Tibial nerve (tissue), 4 donors: Measurements from ENCODE around the gene NUBP2. TPM values are rescaled to one million over a fixed set of nuclear protein-coding genes. Genes with fewer than 3 reads are reported as not detected.

Experiments used
- DNase-seq, 2 donors: peaks; one replicate each; pipeline ENCODE4 v3.0.0-alpha.2; 2019; ENCODE audit warnings: low spot score in 2 of 2
- H3K27ac ChIP-seq, 4 donors: fragments of 200-600 bp; sonication (generic) in 3 of 4; one replicate each; pipeline ENCODE4 v1.5.1; 2017 to 2019; ENCODE audit warnings: mild to moderate bottlenecking in 1 of 4
- H3K27me3 ChIP-seq, 2 donors: fragments of 200-600 bp; sonication (generic) in 1 of 2; one replicate each; pipeline versions ENCODE4 v1.5.1 to v1.6.0; 2017 to 2019
- H3K36me3 ChIP-seq, 3 donors: fragments of 200-600 bp; sonication (generic); one replicate each; pipeline ENCODE4 v1.5.1; 2018 to 2019
- H3K4me1 ChIP-seq, 4 donors: fragments of 200-600 bp; sonication (generic) in 3 of 4; one replicate each; pipeline ENCODE4 v1.5.1; 2017 to 2019
- H3K4me3 ChIP-seq, 4 donors: fragments of 200-600 bp; sonication (generic) in 3 of 4; one replicate each; pipeline ENCODE4 v1.5.1; 2017 to 2019; ENCODE audit warnings: mild to moderate bottlenecking in 1 of 4, moderate library complexity in 1 of 4
- H3K9me3 ChIP-seq, 4 donors: fragments of 200-600 bp; sonication (generic) in 3 of 4; one replicate each; pipeline ENCODE4 v1.5.1; 2017 to 2019
- EP300 ChIP-seq, 2 donors: sonication (generic); formaldehyde crosslinking; IDR thresholded peaks; one replicate each; pipeline ENCODE4 v1.6.1; 2017; ENCODE audit warnings: antibody characterized with exemption in 2 of 2, mild to moderate bottlenecking in 1 of 2
- POLR2A ChIP-seq, 2 donors: fragments of 450-650 bp; IDR thresholded peaks; one replicate each; pipeline ENCODE4 v1.6.1; 2017; ENCODE audit warnings: antibody characterized with exemption in 2 of 2, mild to moderate bottlenecking in 2 of 2, moderate library complexity in 2 of 2
- WGBS, 2 donors: methylation state at CpG; one replicate each; pipeline ENCODE4 v1.1.5; 2018; 5-methylcytosine and 5-hydroxymethylcytosine counted together
- total RNA-seq, 4 donors: library from RNA; depleted of rRNA; stranded (reverse); fragments of >200 nt; gene quantifications; one replicate each; pipeline ENCODE4 v1.1.0, GENCODE V29; 2016
- TF ChIP-seq, protein P1 (sequence below), 5 experiments: fragments of 200-600 bp in 3 of 5; fragments of 450-650 bp in 2 of 5; sonication (generic) in 3 of 5; IDR thresholded peaks; one replicate each; pipeline ENCODE4 v1.5.1; 2016 to 2019; ENCODE audit warnings: antibody characterized with exemption in 5 of 5, mild to moderate bottlenecking in 3 of 5, moderate library complexity in 2 of 5

Gene NUBP2
- total RNA-seq, 4 donors from 2014 or later, result 73.5 to 93.9 (median 87.4) TPM

DNA sequence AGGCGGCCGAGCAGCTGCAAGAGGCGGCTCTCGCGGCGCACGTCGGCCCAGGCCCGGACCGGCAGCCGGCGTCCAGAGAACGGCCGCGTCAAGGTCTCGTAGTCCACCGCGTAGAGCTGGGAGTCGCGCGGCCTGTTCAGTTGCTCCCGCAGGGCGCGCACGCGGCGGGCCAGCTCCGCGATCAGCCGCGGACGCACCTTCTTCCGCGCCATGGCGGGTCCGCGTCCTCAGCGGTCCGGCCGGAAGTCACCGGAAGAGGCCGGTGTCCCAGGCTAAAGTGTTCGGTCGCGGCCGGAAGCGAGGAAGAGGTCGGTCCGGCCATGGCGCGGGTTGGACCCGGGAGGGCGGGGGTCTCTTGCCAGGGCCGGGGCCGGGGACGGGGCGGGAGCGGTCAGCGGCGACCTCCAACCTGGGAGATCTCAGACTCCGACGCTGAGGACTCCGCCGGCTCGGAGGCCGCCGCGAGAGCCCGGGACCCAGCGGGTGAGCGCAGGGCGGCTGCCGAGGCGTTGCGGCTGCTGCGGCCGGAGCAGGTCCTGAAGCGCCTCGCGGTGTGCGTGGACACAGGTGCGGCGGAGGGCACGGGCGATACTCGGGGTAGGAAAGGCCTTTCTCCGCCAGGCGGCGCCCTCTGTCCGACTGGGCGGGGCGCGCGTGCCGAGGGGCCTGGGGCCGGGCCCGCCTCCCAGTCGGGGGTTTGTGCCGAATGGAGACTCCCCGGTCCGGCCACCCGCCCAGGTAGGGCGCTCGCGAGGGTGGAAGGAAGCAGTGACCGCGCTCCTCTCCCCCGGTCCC lies 9.7 kb upstream of the NUBP2 start, which contains the start of gene MRPS34:
Gene MRPS34, minus strand, starts transcription at position 227 of the 795 bp plus-strand sequence. Its CDS starts 15 bp downstream, at position 212.
- Histone ChIP-seq H3K27ac (peak within 1 kb of the TSS; percentile 69 to 95 (median 93)), H3K4me3 (peak within 1 kb of the TSS; percentile 67 to 96 (median 80)), H3K4me1 (peaks cover 0 to 61% (median 28%) of the 10 kb centered on the region in 4 donors), H3K27me3 (no peaks in the 10 kb centered on the region), H3K9me3 (no peaks in the 10 kb centered on the region), H3K36me3 (peaks cover 0 to 54% (median 0%) of the 10 kb centered on the region in 3 donors)
- TF ChIP-seq, protein P1, sequence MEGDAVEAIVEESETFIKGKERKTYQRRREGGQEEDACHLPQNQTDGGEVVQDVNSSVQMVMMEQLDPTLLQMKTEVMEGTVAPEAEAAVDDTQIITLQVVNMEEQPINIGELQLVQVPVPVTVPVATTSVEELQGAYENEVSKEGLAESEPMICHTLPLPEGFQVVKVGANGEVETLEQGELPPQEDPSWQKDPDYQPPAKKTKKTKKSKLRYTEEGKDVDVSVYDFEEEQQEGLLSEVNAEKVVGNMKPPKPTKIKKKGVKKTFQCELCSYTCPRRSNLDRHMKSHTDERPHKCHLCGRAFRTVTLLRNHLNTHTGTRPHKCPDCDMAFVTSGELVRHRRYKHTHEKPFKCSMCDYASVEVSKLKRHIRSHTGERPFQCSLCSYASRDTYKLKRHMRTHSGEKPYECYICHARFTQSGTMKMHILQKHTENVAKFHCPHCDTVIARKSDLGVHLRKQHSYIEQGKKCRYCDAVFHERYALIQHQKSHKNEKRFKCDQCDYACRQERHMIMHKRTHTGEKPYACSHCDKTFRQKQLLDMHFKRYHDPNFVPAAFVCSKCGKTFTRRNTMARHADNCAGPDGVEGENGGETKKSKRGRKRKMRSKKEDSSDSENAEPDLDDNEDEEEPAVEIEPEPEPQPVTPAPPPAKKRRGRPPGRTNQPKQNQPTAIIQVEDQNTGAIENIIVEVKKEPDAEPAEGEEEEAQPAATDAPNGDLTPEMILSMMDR (IDR thresholded peaks at IDR 0.05), result peak; percentile 59 to 87 (median 79)
- TF ChIP-seq POLR2A (IDR thresholded peaks at IDR 0.05) (peak in 1 of 2 donors; percentile 57), EP300 (IDR thresholded peaks at IDR 0.05) (peak; percentile 52 to 90)
- 0 to 1% methylated on average over 16 to 34 of the region's 108 CpGs for WGBS, 2 donors
- DNase-seq, result peak; percentile 63 to 69

DNA sequence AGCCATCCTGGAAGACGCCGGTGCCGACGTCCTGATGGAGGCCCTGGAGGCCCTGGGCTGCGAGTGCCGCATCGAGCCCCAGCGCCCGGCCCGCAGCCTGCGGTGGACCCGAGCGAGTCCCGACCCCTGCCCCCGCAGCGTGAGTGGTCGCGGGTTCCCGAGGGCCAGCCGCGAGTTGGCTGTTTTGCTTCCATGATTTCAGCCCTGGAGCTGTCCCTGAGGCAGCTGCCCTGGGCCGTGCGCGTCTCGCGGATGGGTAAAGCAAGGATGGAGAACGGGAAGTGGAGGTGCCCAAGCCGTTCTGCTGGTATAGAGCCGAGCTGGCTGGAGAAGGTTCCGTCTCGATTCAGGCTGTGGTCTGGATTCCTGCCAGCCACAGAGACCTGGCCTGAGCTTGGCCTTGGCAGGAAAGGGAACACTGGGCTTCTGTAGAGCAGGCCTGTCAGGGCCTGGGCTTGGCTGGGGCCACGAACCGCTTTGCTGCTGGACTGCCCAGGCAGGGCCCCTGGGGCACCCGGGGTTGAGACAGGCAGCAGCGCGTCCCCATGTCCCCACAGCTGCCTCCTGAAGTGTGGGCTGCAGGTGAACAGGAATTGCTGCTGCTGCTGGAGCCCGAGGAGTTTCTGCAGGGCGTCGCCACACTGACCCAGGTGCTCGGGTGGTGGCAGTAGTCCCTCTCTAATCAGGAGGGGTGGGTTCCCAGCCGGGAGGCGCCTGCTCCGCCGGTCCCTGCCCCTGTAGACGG lies 8.9 kb upstream of the NUBP2 start:
- TF ChIP-seq, protein P1 (IDR thresholded peaks at IDR 0.05), result no peak
- TF ChIP-seq POLR2A (IDR thresholded peaks at IDR 0.05) (no peak), EP300 (IDR thresholded peaks at IDR 0.05) (no peak)

DNA sequence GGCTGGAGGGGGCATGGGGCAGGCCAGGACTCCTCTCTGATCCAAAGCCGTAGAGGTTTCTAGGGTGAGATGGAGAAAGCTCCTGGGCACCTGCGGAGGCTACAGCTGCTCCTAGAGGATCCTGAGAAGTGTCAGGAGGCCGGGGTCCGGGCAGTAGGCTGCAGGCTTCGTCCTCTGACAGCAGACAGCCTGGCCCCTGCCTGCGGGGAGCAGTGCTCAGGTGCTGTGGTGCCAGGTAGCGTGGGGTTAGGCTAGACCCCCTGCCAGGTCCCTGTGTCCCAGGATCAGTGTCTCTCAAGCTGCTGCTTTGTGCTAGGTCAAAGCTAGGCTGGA lies 8.3 kb upstream of the NUBP2 start:
- WGBS, 2 donors, result 92 to 96% methylated on average over 6 to 7 of the region's 7 CpGs
- Histone ChIP-seq H3K36me3 (peaks cover 0 to 54% (median 0%) of the 10 kb centered on the region in 3 donors), H3K27me3 (no peaks in the 10 kb centered on the region), H3K4me3 (peak overlapping the region in 2 of 4 donors; percentile 86 to 96), H3K4me1 (peaks cover 0 to 58% (median 28%) of the 10 kb centered on the region in 4 donors), H3K9me3 (no peaks in the 10 kb centered on the region), H3K27ac (peak overlapping the region in 3 of 4 donors; percentile 93 to 95 (median 93))
- TF ChIP-seq, protein P1 (IDR thresholded peaks at IDR 0.05), result no peak
- TF ChIP-seq EP300 (IDR thresholded peaks at IDR 0.05) (no peak), POLR2A (IDR thresholded peaks at IDR 0.05) (no peak)
- DNase-seq, result no peak

More for the DNA sequence above, 8.9 kb upstream of the NUBP2 start:
- Histone ChIP-seq H3K9me3 (no peaks in the 10 kb centered on the region), H3K4me3 (peak overlapping the region; percentile 67 to 96 (median 80)), H3K27me3 (no peaks in the 10 kb centered on the region), H3K36me3 (peaks cover 0 to 54% (median 0%) of the 10 kb centered on the region in 3 donors), H3K4me1 (peaks cover 0 to 61% (median 28%) of the 10 kb centered on the region in 4 donors), H3K27ac (peak overlapping the region in 3 of 4 donors; percentile 93 to 95 (median 93))
- no peak for DNase-seq
- 30 to 31% methylated on average over 20 to 23 of the region's 45 CpGs for WGBS, 2 donors

DNA sequence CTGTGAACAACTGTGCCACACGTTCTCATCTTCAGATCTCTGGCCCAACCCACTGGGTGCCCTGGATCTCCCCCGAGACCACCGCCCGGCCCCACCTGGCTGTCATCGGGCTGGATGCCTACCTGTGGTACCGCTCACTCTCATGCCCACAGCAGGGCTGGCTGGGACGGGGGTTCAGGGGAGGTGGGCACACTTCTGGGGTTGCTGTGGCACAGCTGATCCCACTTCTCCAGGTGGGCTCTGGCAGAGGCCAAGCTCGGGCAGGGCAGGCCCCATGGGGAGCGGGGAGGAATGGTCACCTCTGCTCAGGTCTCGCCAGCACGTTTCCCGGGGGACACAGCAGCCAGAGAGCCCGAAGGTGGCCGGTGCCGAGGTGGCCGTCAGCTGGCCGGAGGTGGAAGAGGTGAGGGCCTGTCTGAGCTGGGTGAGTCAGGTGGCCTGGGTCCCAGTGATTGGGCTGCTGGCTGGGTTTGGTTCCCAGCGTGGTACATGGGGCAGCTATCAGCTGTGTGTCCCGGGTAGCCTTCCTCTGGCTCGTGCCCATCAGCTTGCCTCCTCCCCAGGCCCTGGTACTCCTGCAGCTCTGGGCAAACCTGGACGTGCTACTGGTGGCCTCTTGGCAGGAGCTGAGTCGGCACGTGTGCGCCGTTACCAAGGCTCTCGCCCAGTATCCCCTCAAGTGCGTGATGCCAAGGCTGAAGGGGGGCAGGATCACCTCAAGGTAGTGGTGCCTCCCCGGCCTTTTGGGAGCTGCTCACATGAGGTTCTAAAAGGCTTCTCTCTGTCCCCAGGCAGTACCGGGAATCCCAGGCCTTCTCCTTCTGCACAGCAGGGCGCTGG lies 7.5 kb upstream of the NUBP2 start:
- H3K4me1 ChIP-seq, result peaks cover 0 to 58% (median 24%) of the 10 kb centered on the region in 4 donors
- no peak for DNase-seq
- peaks cover 0 to 56% (median 0%) of the 10 kb centered on the region in 3 donors for H3K36me3 ChIP-seq
- TF ChIP-seq EP300 (IDR thresholded peaks at IDR 0.05), result no peak
- H3K27me3 ChIP-seq, result no peaks in the 10 kb centered on the region
- H3K27ac ChIP-seq, result no peak overlapping the region
- no peak overlapping the region for H3K4me3 ChIP-seq
- no peaks in the 10 kb centered on the region for H3K9me3 ChIP-seq
- 89% methylated on average over 15 to 26 of the region's 30 CpGs for WGBS, 2 donors
